Suprapubic skin (tissue), 4 donors: Measurements from ENCODE around the gene RHCE. TPM values are rescaled to one million over a fixed set of nuclear protein-coding genes. Genes with fewer than 3 reads are reported as not detected.

ENCODE experiments used
- DNase-seq, 2 donors: peaks; one replicate each; pipeline ENCODE4 v3.0.0-alpha.2; 2019; ENCODE audit warnings: low spot score in 2 of 2
- H3K27ac ChIP-seq: fragments of 200-600 bp; sonication (generic); one replicate; pipeline ENCODE4 v1.5.1; 2019
- H3K27me3 ChIP-seq: fragments of 200-600 bp; sonication (generic); one replicate; pipeline ENCODE4 v1.5.1; 2019
- H3K36me3 ChIP-seq: fragments of 200-600 bp; sonication (generic); one replicate; pipeline ENCODE4 v1.5.1; 2019
- H3K4me1 ChIP-seq: fragments of 200-600 bp; sonication (generic); one replicate; pipeline ENCODE4 v1.5.1; 2019
- H3K4me3 ChIP-seq: fragments of 200-600 bp; sonication (generic); one replicate; pipeline ENCODE4 v1.5.1; 2019; ENCODE audit warnings: mild to moderate bottlenecking
- H3K9me3 ChIP-seq: fragments of 200-600 bp; sonication (generic); one replicate; pipeline ENCODE4 v1.5.1; 2019
- EP300 ChIP-seq: sonication (generic); formaldehyde crosslinking; IDR thresholded peaks from one replicate; pipeline ENCODE4 v1.6.1; 2017; ENCODE audit warnings: antibody characterized with exemption
- POLR2A ChIP-seq, 2 donors: fragments of 450-650 bp; IDR thresholded peaks; one replicate each; pipeline ENCODE4 v1.6.1; 2017; ENCODE audit warnings: antibody characterized with exemption in 2 of 2, mild to moderate bottlenecking in 2 of 2, moderate library complexity in 2 of 2
- POLR2AphosphoS5 ChIP-seq, 3 donors: sonication (generic); formaldehyde crosslinking; IDR thresholded peaks; one replicate each; pipeline ENCODE4 v1.6.1; 2017; ENCODE audit warnings: antibody characterized with exemption in 3 of 3
- WGBS: methylation state at CpG from one replicate; pipeline ENCODE4 v1.1.5; 2018; 5-methylcytosine and 5-hydroxymethylcytosine counted together
- total RNA-seq, 4 donors: library from RNA; depleted of rRNA; stranded (reverse); fragments of >200 nt; gene quantifications; one replicate each; pipeline ENCODE4 v1.1.0, GENCODE V29; 2016
- TF ChIP-seq, protein P1 (sequence below), 2 donors: fragments of 200-600 bp in 1 of 2; fragments of 450-650 bp in 1 of 2; sonication (generic) in 1 of 2; IDR thresholded peaks; one replicate each; pipeline ENCODE4 v1.5.1; 2016 to 2019; ENCODE audit warnings: antibody characterized with exemption in 2 of 2, mild to moderate bottlenecking in 1 of 2, moderate library complexity in 1 of 2

Gene RHCE
- total RNA-seq, 4 donors from 2014 or later = 0.34 to 1.1 (median 0.56) TPM; not detected in 1

DNA sequence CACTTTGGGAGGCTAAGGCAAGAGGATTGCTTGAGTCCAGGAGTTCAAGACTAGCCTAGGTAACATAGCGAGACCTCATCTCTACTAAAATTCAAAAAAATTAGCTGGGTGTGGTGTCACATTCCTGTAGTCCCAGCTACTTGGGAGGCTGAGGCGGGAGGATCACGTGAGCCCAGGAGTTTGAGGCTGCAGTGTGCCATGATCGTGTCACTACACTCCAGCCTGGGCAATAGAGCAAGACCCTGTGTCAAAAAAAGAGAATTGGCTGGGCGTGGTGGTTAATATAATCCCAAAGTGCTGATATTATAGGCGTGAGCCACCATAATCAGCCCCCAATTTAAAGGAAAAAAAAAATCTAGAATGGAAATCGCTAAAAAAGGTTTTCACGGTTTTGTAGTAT, 17.0 kb upstream of the RHCE start:
- no peak for DNase-seq
- H3K4me1 ChIP-seq = peaks cover 32% of the 10 kb centered on the region
- H3K27ac ChIP-seq = no peak overlapping the region
- TF ChIP-seq, protein P1, sequence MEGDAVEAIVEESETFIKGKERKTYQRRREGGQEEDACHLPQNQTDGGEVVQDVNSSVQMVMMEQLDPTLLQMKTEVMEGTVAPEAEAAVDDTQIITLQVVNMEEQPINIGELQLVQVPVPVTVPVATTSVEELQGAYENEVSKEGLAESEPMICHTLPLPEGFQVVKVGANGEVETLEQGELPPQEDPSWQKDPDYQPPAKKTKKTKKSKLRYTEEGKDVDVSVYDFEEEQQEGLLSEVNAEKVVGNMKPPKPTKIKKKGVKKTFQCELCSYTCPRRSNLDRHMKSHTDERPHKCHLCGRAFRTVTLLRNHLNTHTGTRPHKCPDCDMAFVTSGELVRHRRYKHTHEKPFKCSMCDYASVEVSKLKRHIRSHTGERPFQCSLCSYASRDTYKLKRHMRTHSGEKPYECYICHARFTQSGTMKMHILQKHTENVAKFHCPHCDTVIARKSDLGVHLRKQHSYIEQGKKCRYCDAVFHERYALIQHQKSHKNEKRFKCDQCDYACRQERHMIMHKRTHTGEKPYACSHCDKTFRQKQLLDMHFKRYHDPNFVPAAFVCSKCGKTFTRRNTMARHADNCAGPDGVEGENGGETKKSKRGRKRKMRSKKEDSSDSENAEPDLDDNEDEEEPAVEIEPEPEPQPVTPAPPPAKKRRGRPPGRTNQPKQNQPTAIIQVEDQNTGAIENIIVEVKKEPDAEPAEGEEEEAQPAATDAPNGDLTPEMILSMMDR (IDR thresholded peaks at IDR 0.05) = no peak
- TF ChIP-seq EP300 = no peak
- TF ChIP-seq POLR2A (IDR thresholded peaks at IDR 0.05) = no peak
- no peaks in the 10 kb centered on the region for H3K9me3 ChIP-seq
- 96% methylated on average over 8 of the region's 8 CpGs for WGBS
- H3K27me3 ChIP-seq = no peaks in the 10 kb centered on the region
- no peaks in the 10 kb centered on the region for H3K36me3 ChIP-seq
- no peak overlapping the region for H3K4me3 ChIP-seq

DNA sequence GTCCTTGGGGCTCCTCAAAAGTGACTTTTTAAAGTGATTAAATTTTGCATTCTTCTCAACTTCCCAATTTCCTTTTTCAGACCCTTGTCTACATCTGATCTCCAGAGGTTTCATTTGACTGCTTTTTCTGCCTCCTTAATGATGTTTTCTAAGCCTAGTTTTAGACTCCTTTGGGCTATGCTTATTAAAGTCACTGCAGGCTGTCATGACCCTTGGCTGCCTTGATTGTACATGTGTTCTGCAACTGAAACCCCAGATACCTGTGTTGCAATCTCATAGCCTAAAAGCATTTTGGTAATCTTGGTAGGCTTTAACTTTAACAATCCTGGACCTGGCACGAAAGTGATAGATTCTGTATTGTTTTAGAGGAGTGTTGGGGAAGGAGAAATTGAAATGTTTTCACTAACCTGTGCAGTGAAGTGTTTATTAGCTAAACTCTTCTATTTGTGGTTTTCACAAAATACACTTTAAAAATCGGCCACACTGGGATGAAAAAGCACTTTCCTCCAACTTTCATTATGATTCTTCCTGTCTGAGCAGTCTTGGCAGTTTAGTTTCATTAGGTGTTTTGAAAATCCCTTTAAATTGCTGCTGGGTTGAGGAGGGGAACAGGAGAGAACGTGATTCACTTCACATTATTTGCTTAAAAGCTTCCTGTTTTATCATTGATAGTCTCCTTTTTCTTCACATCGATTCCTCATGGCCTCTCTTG, 14.9 kb upstream of the RHCE start:
- DNase-seq = no peak
- peaks cover 46% of the 10 kb centered on the region for H3K4me1 ChIP-seq

DNA sequence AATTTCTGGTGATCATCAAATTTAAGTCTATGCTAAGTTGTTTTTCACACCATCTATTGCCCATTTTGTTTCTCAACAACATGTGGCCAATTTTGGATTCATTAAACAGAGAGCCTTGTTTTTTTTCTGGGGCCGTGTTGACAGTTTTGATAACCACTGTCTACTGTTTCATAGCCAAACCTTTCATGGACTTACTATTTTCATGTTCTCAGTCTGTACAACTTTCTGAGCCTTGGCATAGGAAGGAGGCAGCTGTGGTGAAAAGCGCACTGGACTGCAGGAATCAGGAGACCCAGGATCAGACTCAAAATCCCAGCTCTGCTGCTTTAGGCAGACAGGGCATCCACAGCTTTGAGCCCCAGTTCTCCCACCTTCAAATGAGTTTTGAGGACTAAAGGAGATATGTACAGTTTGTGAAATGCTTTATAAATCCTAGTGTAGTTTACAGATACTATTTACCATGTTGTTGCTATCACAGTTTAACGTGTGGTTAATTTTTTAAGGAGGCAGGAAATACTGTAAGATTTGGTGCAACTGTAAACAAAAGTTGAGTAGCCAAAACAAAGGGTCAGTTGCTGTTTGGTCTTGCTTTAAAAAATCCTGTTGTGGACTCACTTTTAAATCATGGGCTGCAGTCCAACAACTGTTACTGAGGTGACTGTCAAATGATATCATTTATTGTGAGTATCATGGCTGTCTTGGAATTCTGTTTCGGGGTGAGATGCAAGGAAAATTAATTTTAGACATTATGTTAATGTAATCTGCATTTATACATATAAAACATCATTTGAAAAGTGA, 13.0 kb upstream of the RHCE start:
- peak overlapping the region; percentile 7 for H3K27ac ChIP-seq

More for the DNA sequence above, 14.9 kb upstream of the RHCE start:
- Histone ChIP-seq H3K27me3 (no peaks in the 10 kb centered on the region), H3K4me3 (no peak overlapping the region), H3K9me3 (no peaks in the 10 kb centered on the region), H3K27ac (no peak overlapping the region), H3K36me3 (no peaks in the 10 kb centered on the region)
- WGBS = 30% methylated on average over 4 of the region's 4 CpGs
- TF ChIP-seq POLR2A (IDR thresholded peaks at IDR 0.05) = no peak
- TF ChIP-seq POLR2AphosphoS5 (IDR thresholded peaks at IDR 0.05) = no peak
- TF ChIP-seq EP300 = no peak
- TF ChIP-seq, protein P1 (IDR thresholded peaks at IDR 0.05) = no peak

DNA sequence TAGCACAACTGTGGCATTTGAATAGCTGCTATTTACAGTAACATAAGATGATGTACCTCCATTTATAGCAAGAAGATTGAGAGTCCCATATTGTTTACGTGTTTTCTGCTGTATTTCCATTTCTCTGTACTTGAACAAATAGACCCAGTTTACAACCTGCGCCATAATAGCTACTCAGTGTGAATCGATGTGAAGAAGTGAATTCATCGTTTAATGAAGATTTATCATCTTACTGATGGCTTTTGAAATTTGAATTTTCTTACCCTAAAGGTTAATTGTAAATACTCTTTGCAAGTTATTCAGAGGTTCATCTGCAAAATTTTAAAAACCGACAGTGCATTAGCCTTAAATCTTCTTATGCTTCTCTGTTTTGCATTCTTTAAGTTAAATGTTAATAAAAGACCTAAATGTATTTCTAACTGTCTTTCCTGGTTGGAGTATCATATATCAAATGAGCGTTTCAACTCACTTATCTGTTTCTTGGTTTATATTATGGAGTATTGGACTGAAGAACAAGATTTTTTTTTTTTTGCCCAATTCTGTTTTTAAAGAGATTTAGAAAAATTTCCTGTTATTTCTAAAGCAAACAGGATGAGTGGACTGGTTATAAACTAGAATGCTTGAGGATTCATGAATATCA, 12.2 kb upstream of the RHCE start:
- no peak for DNase-seq
- Histone ChIP-seq H3K27ac (no peak overlapping the region), H3K27me3 (no peaks in the 10 kb centered on the region), H3K36me3 (no peaks in the 10 kb centered on the region), H3K4me3 (no peak overlapping the region), H3K4me1 (peaks cover 52% of the 10 kb centered on the region), H3K9me3 (no peaks in the 10 kb centered on the region)
- TF ChIP-seq POLR2A (IDR thresholded peaks at IDR 0.05) (no peak), POLR2AphosphoS5 (IDR thresholded peaks at IDR 0.05) (no peak), EP300 (no peak)
- TF ChIP-seq, protein P1 (IDR thresholded peaks at IDR 0.05) = no peak
- 67% methylated on average over 6 of the region's 6 CpGs for WGBS

More for the DNA sequence above, 13.0 kb upstream of the RHCE start:
- 41% methylated on average over 4 of the region's 4 CpGs for WGBS
- Histone ChIP-seq H3K4me3 (no peak overlapping the region), H3K9me3 (no peaks in the 10 kb centered on the region), H3K27me3 (no peaks in the 10 kb centered on the region), H3K4me1 (peaks cover 52% of the 10 kb centered on the region), H3K36me3 (no peaks in the 10 kb centered on the region)
- DNase-seq = no peak
- TF ChIP-seq POLR2AphosphoS5 (IDR thresholded peaks at IDR 0.05) (no peak), POLR2A (IDR thresholded peaks at IDR 0.05) (no peak), EP300 (no peak)
- TF ChIP-seq, protein P1 (IDR thresholded peaks at IDR 0.05) = no peak
